Nucleus accumbens (tissue), 56 donors: Measurements from ENCODE around the gene ALK.
"Not testable (repeated sequence)": the region's sequence is repeated elsewhere in the genome, so short reads cannot be mapped to it uniquely, and the experiment has no call there.

Experiments
- DNase-seq, 56 donors: peaks; one replicate each; lab custom pipeline; 2025; lab: John Stamatoyannopoulos, UW

The ALK gene

DNA sequence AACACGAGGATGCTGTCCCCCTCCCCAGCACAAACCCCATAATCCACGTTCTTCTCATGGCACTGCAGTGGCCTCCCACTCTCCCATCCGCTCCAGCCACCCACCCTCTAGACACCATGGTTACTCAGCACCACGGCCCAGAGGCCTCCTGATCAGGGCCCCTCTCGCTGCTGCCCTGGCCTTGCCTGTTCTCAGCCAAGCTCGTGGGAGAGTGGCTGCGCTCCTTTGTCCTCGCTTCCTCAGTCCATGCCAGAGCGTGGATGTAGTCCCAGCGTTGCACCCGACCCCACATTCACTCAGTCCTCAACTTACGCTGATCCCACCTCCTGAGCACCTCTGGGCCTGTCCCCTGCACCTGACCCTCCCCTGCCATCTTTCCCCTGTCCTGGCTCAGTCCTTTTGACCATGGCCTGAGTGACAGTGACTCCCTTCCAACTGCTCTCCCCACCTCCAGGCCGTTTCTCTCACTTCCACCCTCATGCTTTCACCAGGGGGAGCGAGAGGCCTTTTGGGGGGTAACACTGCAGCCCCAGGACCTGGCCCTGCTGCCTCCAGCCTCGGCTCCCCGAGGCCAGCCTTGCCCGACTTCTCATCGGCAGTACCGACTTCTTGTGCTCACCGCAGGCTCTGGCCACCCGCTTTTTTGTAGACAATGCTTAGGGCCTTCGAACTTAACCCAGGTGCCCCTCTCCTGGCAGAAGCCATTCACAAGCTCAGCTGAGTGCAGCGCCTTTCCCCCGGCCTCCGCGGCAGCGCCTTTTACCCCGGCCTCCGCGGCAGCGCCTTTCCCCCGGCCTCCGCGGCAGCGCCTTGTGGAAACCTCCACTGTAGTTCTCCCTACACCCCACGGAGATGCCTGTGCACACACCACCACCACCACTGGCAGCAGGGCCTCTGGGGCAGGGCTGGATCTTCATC, 674.7 kb downstream of the ALK start:
- peak in 1 of 56 donors; percentile 3 for DNase-seq

GRCh38 chr2:29245742-29246382, 675.5 kb downstream of the ALK start:
- DNase-seq = no peak

GRCh38 chr2:29245035-29245741, 676.2 kb downstream of the ALK start:
- not testable (repeated sequence) for DNase-seq

GRCh38 chr2:29242621-29243375, 678.6 kb downstream of the ALK start:
- no peak for DNase-seq

GRCh38 chr2:29241955-29242565, 679.3 kb downstream of the ALK start:
- no peak for DNase-seq

GRCh38 chr2:29241341-29241740, 680.0 kb downstream of the ALK start:
- no peak for DNase-seq

- DNase-seq = no peak
Observed at GRCh38 chr2:29240601-29241000, 680.8 kb downstream of the ALK start.

GRCh38 chr2:29239209-29239960, 682.0 kb downstream of the ALK start:
- DNase-seq = no peak

- peak in 2 of 56 donors; percentile 1 to 6 for DNase-seq
Observed at GRCh38 chr2:29238497-29238896, 682.9 kb downstream of the ALK start.

DNA sequence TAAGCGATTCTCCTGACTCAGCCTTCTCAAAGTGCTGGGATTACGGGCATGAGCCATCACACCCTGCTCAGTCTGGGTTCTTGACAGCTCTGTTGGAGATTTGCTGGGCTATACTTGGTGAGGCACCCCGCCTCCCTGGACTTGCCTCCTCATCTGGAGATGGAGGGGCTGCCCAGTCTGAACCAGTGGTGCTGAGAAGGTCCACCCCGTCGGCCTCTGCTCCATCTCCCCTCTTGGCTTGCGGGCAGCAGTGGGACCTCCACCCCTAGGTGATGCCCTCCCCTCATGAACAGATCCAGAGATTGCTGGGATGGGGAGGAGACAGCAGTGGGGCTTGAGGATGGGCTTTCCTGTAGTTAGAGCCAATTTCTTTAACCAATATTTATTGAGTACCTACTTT, 685.3 kb downstream of the ALK start:
- DNase-seq = no peak

DNA sequence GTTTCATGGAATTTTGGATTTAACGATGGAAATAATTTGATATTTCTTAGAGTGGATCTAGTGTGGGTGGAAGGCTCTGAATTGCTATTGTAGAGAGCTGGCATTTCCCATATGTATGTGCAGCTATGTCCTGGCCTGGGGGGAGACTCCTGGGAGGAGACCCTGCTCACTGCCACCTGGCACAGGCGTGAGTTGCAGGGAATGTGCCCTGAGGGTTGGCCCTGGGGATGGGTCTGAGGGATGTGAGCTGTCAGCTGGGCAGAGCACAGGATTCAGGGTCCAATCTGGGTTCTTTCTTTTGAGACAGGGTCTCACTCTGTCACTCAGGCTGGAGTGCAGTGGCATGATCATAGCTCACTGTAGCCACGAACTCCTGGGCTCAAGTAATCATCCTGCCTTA, 686.0 kb downstream of the ALK start:
- DNase-seq = no peak

DNA sequence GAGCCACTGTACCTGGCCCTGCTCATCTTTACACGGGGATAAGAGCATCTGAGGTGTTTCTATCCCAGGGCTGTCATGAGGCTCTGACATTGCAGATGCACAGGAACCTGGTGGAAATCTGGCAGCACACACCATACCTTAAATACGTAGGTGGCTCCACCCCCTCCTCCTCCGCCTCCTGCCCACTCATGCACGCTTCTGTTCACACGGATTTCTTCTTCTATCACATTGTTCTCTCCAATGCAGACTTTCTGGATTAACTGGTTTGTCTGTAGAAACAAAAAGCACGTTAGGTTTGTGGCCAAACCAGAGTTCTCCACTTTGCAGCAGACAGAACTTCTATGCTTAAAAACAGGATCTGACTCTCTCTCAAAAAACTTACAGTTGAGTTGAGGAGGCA, 688.0 kb downstream of the ALK start:
- DNase-seq = no peak

DNA sequence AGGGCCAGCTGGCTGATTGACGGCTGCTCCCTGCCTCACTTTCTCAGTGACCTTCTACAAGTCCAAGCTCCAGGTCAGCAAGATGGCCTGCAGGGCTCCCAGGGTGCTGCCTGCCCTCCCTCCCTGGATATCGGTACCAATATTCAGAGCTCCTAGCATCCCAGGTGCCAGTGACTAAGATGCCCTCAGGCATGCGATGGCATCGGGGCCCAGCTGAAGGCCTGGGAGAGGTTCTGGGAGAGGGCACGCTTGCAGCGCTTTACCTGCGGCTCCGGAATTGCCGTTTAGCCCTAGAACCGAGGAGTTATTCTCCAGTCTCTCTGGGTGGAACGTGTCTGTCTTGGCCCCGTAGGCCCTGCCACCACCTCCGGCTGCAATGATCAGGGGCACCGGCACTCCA, 689.3 kb downstream of the ALK start:
- DNase-seq = no peak

DNA sequence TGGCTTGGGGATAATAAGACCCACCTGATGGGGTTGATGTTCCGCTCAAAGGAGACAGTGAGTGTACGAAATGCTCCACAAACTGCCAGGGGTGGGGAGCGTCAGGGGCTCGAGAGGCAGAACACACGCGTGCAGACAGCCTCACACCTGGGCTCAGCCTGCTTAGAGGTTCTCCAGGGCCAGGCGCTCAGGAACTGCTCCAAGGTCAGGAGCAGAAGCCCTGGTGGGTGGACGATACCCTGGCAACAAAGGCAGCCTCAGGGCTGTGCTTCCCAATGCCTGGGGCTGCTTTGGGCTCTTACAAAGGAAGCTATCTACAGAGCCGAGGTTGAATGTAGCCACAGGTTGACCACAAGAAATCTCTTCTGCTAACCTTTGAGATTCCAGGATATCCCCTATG, 691.7 kb downstream of the ALK start:
- no peak for DNase-seq

DNA sequence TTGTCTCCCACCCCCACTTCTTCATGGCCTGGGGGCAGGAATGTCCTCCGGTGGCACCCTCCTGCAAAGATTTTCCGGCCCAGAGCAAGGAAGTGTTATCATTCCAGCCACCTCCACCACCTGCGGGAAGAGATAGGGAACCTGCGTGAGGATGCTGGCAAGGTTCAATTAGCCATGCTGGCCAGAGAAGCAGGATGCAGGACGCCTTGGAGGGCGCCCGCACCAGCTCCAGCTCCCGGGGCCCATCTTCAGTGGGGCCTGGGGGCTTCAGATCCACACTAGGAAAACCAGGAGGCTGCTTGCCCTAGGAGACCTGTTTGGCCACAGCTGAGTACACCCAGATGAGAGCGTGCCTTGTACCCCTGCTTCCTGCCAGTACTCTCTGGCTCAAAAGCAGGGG, 692.4 kb downstream of the ALK start:
- DNase-seq = no peak

DNA sequence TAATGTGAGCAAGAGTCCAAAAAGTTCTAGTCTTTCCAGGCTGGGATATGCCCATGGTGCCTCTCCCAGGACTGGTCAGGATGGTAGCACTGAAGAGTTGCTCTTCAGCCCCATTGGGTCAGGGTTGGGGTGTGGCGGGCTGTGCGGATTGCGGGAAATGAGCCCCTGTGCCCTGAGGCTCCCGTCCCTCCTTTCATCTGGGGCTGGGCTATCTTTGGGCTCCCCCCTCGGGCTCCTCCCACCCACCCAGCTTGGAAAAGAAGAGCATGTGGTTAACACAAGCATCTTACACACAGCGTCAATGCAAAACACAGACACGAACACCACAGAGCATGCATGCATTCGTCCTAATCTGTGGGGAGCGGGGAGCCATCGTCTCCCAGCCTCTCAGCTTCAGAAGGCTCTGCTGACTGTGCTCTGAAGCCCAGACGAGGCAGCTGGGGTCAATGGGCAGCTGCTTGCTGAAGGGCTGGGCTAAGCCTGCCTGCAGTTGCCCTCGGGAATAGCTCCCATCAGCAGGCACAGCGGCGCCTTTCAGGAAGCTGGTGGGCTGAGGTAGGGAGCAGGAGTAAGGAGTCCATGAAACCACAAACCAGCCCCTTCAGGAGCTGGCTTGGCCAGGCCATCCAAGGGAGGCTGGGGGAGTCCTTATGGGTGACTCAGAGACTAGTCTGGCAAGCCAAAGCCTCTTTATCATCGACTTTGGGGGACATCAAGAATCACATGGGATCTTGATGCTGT, 693.3 kb downstream of the ALK start:
- DNase-seq = no peak

DNA sequence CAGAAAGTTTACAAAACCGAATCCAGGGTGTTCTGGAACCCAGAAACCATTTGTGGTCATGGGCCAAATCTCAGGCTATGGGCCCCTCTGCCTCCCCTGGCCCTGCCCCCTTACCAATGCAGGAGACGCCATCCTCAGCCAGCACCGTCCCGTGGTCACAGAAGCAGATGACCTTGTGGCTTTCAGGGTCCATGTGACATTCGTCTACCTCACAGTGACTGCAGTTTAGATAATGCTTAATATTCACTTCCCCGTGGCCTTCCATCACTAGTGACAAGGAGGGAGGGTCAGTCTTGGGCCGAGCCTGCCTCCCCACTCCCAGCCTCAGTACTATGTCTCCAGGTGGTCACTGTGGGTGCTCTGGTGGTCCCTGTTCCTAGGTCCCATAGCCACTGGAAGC, 694.6 kb downstream of the ALK start:
- DNase-seq = no peak

DNA sequence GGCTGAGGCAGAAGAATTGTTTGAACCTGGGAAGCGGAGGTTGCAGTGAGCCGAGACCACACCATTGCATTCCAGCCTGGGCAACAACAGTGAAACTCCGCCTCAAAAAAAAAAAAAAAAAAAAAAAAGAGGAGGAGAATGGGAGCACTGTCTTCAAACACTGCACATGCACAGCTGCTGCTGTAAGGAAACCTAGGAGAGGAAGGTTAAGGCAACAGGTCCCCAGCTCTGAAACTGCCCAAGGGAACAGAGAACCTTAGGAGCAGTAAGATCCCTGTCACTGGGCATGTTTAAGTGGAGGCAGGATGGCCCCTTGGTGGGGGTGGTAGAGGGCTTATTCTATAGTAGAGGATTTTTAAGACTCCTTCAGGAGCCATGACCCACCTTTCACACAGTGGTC, 695.0 kb downstream of the ALK start:
- DNase-seq = no peak

DNA sequence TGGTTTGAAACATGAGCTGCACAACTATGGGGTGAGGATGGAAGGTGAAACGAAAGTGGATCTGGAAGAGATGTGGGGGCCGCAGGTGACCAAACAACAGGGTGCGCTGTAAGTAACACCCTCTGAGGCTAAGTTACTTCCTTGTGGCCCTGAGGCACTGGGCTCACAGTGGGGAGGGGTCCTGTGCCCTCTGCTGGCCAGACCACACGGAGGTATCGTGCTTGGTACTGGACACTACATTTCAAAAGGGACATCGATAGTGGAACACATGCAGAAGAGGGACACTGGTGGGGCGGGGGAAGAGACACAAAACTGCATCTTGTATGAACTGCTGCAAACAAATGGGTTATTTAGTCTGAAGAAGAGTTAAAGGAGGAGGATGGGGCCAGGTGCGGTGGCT, 695.6 kb downstream of the ALK start:
- DNase-seq = no peak
